IPS DF 6.9 (cell line): ENCODE results near the gene ACOT4.
A peak's percentile ranks its signal among the peaks of the same experiment; 100 is the strongest.
"Not testable (repeated sequence)": the region's sequence is repeated elsewhere in the genome, so short reads cannot be mapped to it uniquely, and the experiment has no call there.

Experiments used
- DNase-seq: peaks from one replicate; pipeline ENCODE4 v3.0.0-alpha.2; 2013; ENCODE audit warnings: low read depth, low spot score
- H3K27ac ChIP-seq: one replicate; pipeline ENCODE4 v1.5.1; 2013; ENCODE audit warnings: low read length, control low read depth
- H3K27me3 ChIP-seq: 2 replicates; pipeline ENCODE4 v1.6.1; 2013; ENCODE audit warnings: mild to moderate bottlenecking, low read length; ENCODE audit not compliant: control insufficient read depth, insufficient read depth
- H3K36me3 ChIP-seq: 2 replicates; pipeline ENCODE4 v1.6.1; 2013; ENCODE audit warnings: low read length; ENCODE audit not compliant: control insufficient read depth, insufficient read depth
- H3K4me1 ChIP-seq: 2 replicates; pipeline ENCODE4 v1.6.1; 2013; ENCODE audit warnings: low read length; ENCODE audit not compliant: control insufficient read depth, insufficient read depth
- H3K4me3 ChIP-seq: 2 replicates; pipeline ENCODE4 v1.5.1; 2013; ENCODE audit warnings: mild to moderate bottlenecking, low read length
- H3K9me3 ChIP-seq: 2 replicates; pipeline ENCODE4 v1.6.1; 2013; ENCODE audit warnings: low read length, inconsistent platforms; ENCODE audit not compliant: control insufficient read depth, insufficient read depth
- WGBS: extraction: QIAGEN DNeasy Blood & Tissue Kit; methylation state at CpG from one replicate; pipeline ENCODE4 v1.1.7; 2013; ENCODE audit warnings: mixed read lengths, missing lambda C conversion rate; ENCODE audit not compliant: insufficient read length, insufficient coverage; 5-methylcytosine and 5-hydroxymethylcytosine counted together

Gene ACOT4

GRCh38 chr14:73630009-73630780 lies 38.5 kb downstream of the ACOT4 start:
- H3K27me3 ChIP-seq = no peaks in the 10 kb centered on the region
- no peak for DNase-seq
- no CpG with 5 or more reads among the region's 10 CpGs for WGBS
- no peaks in the 10 kb centered on the region for H3K9me3 ChIP-seq
- no peaks in the 10 kb centered on the region for H3K36me3 ChIP-seq
- H3K4me3 ChIP-seq = no peak overlapping the region
- H3K27ac ChIP-seq = no peak overlapping the region
- no peaks in the 10 kb centered on the region; the same call in 1 of the 2 replicates for H3K4me1 ChIP-seq

GRCh38 chr14:73633116-73634010 lies 41.7 kb downstream of the ACOT4 start:
- no peaks in the 10 kb centered on the region for H3K9me3 ChIP-seq
- no peak overlapping the region for H3K27ac ChIP-seq
- no CpG with 5 or more reads among the region's 44 CpGs for WGBS
- no peaks in the 10 kb centered on the region; the same call in 1 of the 2 replicates for H3K4me1 ChIP-seq
- peak overlapping the region; percentile 30; the same call in 1 of the 2 replicates for H3K4me3 ChIP-seq
- H3K27me3 ChIP-seq = no peaks in the 10 kb centered on the region
- no peaks in the 10 kb centered on the region for H3K36me3 ChIP-seq
- no peak for DNase-seq

- Histone ChIP-seq H3K4me3 (peak overlapping the region; percentile 30; the same call in 1 of the 2 replicates), H3K27ac (no peak overlapping the region), H3K36me3 (no peaks in the 10 kb centered on the region), H3K27me3 (no peaks in the 10 kb centered on the region), H3K9me3 (no peaks in the 10 kb centered on the region), H3K4me1 (no peaks in the 10 kb centered on the region; the same call in 1 of the 2 replicates)
- peak; percentile 77 for DNase-seq
- WGBS = no CpG with 5 or more reads among the region's 53 CpGs
Observed at GRCh38 chr14:73634011-73634833, 42.5 kb downstream of the ACOT4 start.

- H3K27me3 ChIP-seq, H3K4me3 ChIP-seq, DNase-seq, H3K9me3 ChIP-seq, H3K27ac ChIP-seq, H3K36me3 ChIP-seq, H3K4me1 ChIP-seq: not testable (repeated sequence)
- no CpG with 5 or more reads among the region's 10 CpGs for WGBS
Observed at GRCh38 chr14:73636355-73636754, 44.7 kb downstream of the ACOT4 start.

- no peak overlapping the region for H3K4me3 ChIP-seq
- WGBS = no CpG with 5 or more reads among the region's 5 CpGs
- no peak overlapping the region for H3K27ac ChIP-seq
- H3K36me3 ChIP-seq = no peaks in the 10 kb centered on the region
- H3K27me3 ChIP-seq = no peaks in the 10 kb centered on the region
- H3K4me1 ChIP-seq = no peaks in the 10 kb centered on the region; the same call in 1 of the 2 replicates
- H3K9me3 ChIP-seq = no peaks in the 10 kb centered on the region
- DNase-seq = no peak
Observed at GRCh38 chr14:73637830-73638229, 46.2 kb downstream of the ACOT4 start.

- Histone ChIP-seq H3K4me1 (no peaks in the 10 kb centered on the region), H3K27ac (no peak overlapping the region), H3K36me3 (no peaks in the 10 kb centered on the region), H3K27me3 (no peaks in the 10 kb centered on the region), H3K4me3 (no peak overlapping the region), H3K9me3 (no peaks in the 10 kb centered on the region)
- DNase-seq = no peak
- no CpG with 5 or more reads among the region's 5 CpGs for WGBS
Observed at GRCh38 chr14:73640796-73641365, 49.2 kb downstream of the ACOT4 start.

- H3K4me3 ChIP-seq = peak within 1 kb of the TSS; percentile 92
- no peaks in the 10 kb centered on the region for H3K4me1 ChIP-seq
- H3K36me3 ChIP-seq = no peaks in the 10 kb centered on the region
- no peaks in the 10 kb centered on the region for H3K27me3 ChIP-seq
- no peak within 1 kb of the TSS for H3K27ac ChIP-seq
- no peaks in the 10 kb centered on the region for H3K9me3 ChIP-seq
- DNase-seq = peak; percentile 79
- no CpG with 5 or more reads among the region's 43 CpGs for WGBS
Observed at GRCh38 chr14:73644531-73645247, 53.0 kb downstream of the ACOT4 start, which contains the start of gene DNAL1. DNAL1 (plus strand) TSS chr14:73644986; CDS start chr14:73645040, 54 bp downstream.

GRCh38 chr14:73645248-73645610 lies 53.6 kb downstream of the ACOT4 start:
- Histone ChIP-seq H3K27me3 (no peaks in the 10 kb centered on the region), H3K4me3 (peak overlapping the region; percentile 92), H3K36me3 (no peaks in the 10 kb centered on the region), H3K4me1 (no peaks in the 10 kb centered on the region), H3K27ac (no peak overlapping the region), H3K9me3 (no peaks in the 10 kb centered on the region)
- WGBS = no CpG with 5 or more reads among the region's 7 CpGs
- DNase-seq = no peak
